Measurements from ENCODE around the gene SORCS2. TPM values are rescaled to one million over a fixed set of nuclear protein-coding genes. Genes with fewer than 3 reads are reported as not detected.

The SORCS2 gene
- total RNA-seq, 2 experiments from 2014 or later: 0.07 to 0.15 TPM

DNA sequence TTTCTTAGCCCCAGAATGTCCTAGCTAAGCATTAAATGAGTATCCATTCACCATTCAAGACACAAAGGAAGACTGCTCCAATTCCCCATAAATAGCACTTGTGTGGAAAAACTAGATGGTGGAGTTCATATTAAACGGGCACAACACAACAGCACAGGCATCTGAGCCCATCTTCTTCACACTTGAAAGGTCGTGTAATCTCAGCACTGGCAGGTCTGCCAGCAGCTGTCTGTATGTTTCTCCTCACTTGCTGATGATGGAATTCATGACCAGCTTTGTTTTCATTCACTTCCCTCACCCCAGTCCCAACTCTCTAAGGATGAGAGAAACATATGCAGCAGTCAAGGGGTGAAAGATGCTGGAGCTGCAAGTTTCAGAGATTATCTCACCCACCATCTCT lies 598.7 kb downstream of the SORCS2 start:
- Mint-ChIP-seq H3K36me3 (ENCODE audit: low read depth) (peaks cover 3% of the 10 kb centered on the region), H3K27me3 (ENCODE audit: low read depth) (no peaks in the 10 kb centered on the region), H3K9me3 (no peaks in the 10 kb centered on the region), H3K4me1 (ENCODE audit: low read depth) (peaks cover 3% of the 10 kb centered on the region), H3K4me3 (no peak overlapping the region), H3K27ac (no peak overlapping the region)
- no peak for DNase-seq
- CTCF ChIA-PET: interaction anchor here (1.0 to 1.3 kb wide), 2 partner anchors 13 kb away, joined by 3 read pairs; no protein-coding TSS in a partner anchor
- intact Hi-C loops (cut with micrococcal nuclease): no loop called here

Small RNA genes lying within 50 kb of the gene (microRNA-seq; reads per million reads assigned to microRNA genes)
- gene MIR4274 (ENCODE audit: borderline microRNAs expressed, borderline replicate concordance) (not detected), gene MIR4798 (ENCODE audit: borderline microRNAs expressed, borderline replicate concordance) (not detected)

Other genes starting within 250 kb of the SORCS2 start
- gene TADA2B, start 149.2 kb upstream of the SORCS2 start, total RNA-seq: 1 to 10 TPM; 8.2 to 9.9 TPM
- 10 to 100 TPM; 53.7 to 53.9 TPM for gene GRPEL1, start 124.5 kb upstream of the SORCS2 start, total RNA-seq
- gene PSAPL1, start 242.4 kb downstream of the SORCS2 start, total RNA-seq: not detected